Measurements from ENCODE around the gene SRF. TPM values are rescaled to one million over a fixed set of nuclear protein-coding genes. Genes with fewer than 3 reads are reported as not detected.
A peak's percentile ranks its signal among the peaks of the same experiment; 100 is the strongest.

The SRF gene
- total RNA-seq, 3 donors from 2014 or later (not counting 1 experiment from before 2014, with no cell fraction given) = 31.6 to 33.0 (median 32.0) TPM

- peaks cover 4% of the 10 kb centered on the region for H3K36me3 Mint-ChIP-seq
These were observed 50.2 kb downstream of the SRF start for GRCh38 chr6:43221046-43221972.

DNA sequence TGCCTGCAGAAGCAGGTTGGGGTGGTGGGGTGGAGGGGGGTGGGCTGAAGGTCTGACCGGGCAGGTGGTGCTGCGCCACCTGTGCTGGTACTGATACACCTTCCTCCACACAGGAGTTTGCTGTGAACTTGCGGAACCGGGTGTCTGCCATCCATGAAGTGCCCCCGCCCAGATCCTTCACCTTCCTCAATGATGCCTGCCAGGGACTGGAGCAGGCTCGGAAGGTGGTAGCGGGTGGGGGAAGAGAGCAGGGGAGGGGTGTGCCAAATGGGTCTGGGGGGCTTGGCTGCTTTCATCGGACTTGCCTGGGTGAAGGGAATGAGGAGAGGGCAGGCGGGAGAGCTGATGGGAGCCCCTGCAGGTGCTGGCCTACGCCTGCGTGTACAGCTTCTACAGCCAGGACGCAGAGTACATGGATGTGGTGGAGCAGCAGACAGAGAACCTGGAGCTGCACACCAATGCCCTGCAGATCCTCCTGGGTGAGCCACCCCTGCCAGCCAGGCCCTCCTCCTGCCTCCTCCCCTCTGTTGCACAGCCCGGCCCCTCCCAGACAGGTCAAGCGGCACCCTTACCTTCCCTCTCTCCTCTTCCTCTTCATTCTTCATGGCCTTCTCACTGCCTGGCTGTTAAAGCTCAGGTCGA, 51.5 kb downstream of the SRF start:
- no peaks in the 10 kb centered on the region for H3K36me3 Mint-ChIP-seq

More at GRCh38 chr6:43221046-43221972, 50.2 kb downstream of the SRF start:
- H3K27me3 Mint-ChIP-seq (ENCODE audit: low read depth in 2 of 2) = no peaks in the 10 kb centered on the region
- H3K4me1 Mint-ChIP-seq = peaks cover 10% of the 10 kb centered on the region in 2 donors
- no peak overlapping the region for H3K4me3 ChIP-seq (ENCODE audit: low read length)
- H3K4me1 ChIP-seq (ENCODE audit: control insufficient read depth, insufficient read depth, low read length) = peaks cover 23% of the 10 kb centered on the region
- DNase-seq = no peak
- no peak for TF ChIP-seq CTCF (IDR thresholded peaks at IDR 0.05)
- no peaks in the 10 kb centered on the region for H3K9me3 ChIP-seq (ENCODE audit: control insufficient read depth, insufficient read depth, low read length)
- 93% methylated on average over 20 of the region's 20 CpGs for WGBS (ENCODE audit: insufficient coverage)
- H3K9me3 Mint-ChIP-seq = no peaks in the 10 kb centered on the region
- H3K27me3 ChIP-seq (ENCODE audit: control insufficient read depth, insufficient read depth, low read length) = no peaks in the 10 kb centered on the region
- no peak for ATAC-seq
- no peak overlapping the region for H3K27ac ChIP-seq (ENCODE audit: low read length)
- no peak overlapping the region for H3K4me3 Mint-ChIP-seq
- H3K27ac Mint-ChIP-seq = peak overlapping the region in 1 of 2 donors; percentile 72
- intact Hi-C loops (cut with micrococcal nuclease) = no loop called here
- H3K36me3 ChIP-seq (ENCODE audit: control insufficient read depth, insufficient read depth, low read length) = peaks cover 17% of the 10 kb centered on the region

DNA sequence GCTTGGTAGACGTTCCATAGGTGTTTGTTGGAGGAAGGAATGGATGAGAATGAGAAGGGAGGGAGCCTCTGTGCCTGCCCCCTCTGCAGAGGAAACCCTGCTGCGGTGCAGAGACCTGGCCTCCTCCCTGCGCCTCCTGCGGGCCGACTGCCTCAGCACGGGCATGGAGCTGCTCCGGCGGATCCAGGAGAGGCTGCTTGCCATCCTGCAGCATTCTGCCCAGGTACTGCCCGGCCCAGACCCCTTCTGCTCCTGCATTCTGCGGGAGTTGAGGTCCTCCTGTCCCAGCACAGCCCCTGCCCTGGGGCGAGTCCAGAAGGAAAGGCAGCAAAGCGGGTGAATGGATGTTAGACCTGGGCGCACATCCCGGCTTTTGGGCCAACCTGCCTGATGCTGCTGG, 52.1 kb downstream of the SRF start:
- Mint-ChIP-seq H3K27ac (peak overlapping the region; percentile 14 to 72), H3K4me1 (peaks cover 10% of the 10 kb centered on the region in 2 donors), H3K27me3 (ENCODE audit: low read depth in 2 of 2) (no peaks in the 10 kb centered on the region), H3K9me3 (no peaks in the 10 kb centered on the region), H3K36me3 (no peaks in the 10 kb centered on the region), H3K4me3 (no peak overlapping the region)
- WGBS (ENCODE audit: insufficient coverage) = 96% methylated on average over 14 of the region's 14 CpGs
- intact Hi-C loops (cut with micrococcal nuclease) = no loop called here
- TF ChIP-seq CTCF (IDR thresholded peaks at IDR 0.05) = no peak
- ATAC-seq (no peak), DNase-seq (peak in 1 of 2 donors; percentile 26)
- no peak overlapping the region for H3K4me3 ChIP-seq (ENCODE audit: low read length)
- H3K27me3 ChIP-seq (ENCODE audit: control insufficient read depth, insufficient read depth, low read length) = no peaks in the 10 kb centered on the region
- no peaks in the 10 kb centered on the region for H3K9me3 ChIP-seq (ENCODE audit: control insufficient read depth, insufficient read depth, low read length)
- peak overlapping the region; percentile 90 for H3K27ac ChIP-seq (ENCODE audit: low read length)
- peaks cover 8% of the 10 kb centered on the region for H3K36me3 ChIP-seq (ENCODE audit: control insufficient read depth, insufficient read depth, low read length)
- peaks cover 26% of the 10 kb centered on the region for H3K4me1 ChIP-seq (ENCODE audit: control insufficient read depth, insufficient read depth, low read length)

More for the DNA sequence above, 51.5 kb downstream of the SRF start:
- peak overlapping the region; percentile 14 to 72 for H3K27ac Mint-ChIP-seq
- Histone ChIP-seq H3K4me3 (ENCODE audit: low read length) (no peak overlapping the region), H3K4me1 (ENCODE audit: control insufficient read depth, insufficient read depth, low read length) (peaks cover 23% of the 10 kb centered on the region), H3K27ac (ENCODE audit: low read length) (no peak overlapping the region), H3K27me3 (ENCODE audit: control insufficient read depth, insufficient read depth, low read length) (no peaks in the 10 kb centered on the region), H3K36me3 (ENCODE audit: control insufficient read depth, insufficient read depth, low read length) (peaks cover 10% of the 10 kb centered on the region), H3K9me3 (ENCODE audit: control insufficient read depth, insufficient read depth, low read length) (no peaks in the 10 kb centered on the region)
- no peaks in the 10 kb centered on the region for H3K9me3 Mint-ChIP-seq
- ATAC-seq (no peak), DNase-seq (peak in 1 of 2 donors; percentile 25)
- TF ChIP-seq CTCF (IDR thresholded peaks at IDR 0.05) = no peak
- no peak overlapping the region for H3K4me3 Mint-ChIP-seq
- no peaks in the 10 kb centered on the region for H3K27me3 Mint-ChIP-seq (ENCODE audit: low read depth in 2 of 2)
- intact Hi-C loops (cut with micrococcal nuclease) = no loop called here
- WGBS (ENCODE audit: insufficient coverage) = 90% methylated on average over 15 of the region's 15 CpGs
- peaks cover 10% of the 10 kb centered on the region in 2 donors for H3K4me1 Mint-ChIP-seq

Measured in natural killer cell (primary cell).